Measurements from ENCODE around the gene ZDHHC12. TPM values are rescaled to one million over a fixed set of nuclear protein-coding genes. Genes with fewer than 3 reads are reported as not detected.
A peak's percentile ranks its signal among the peaks of the same experiment; 100 is the strongest.

Gene ZDHHC12
- total and polyA plus RNA-seq, 2 of the 13 experiments (the other 11 are each of a cell fraction or from before 2014, with no cell fraction given): 25.4 to 28.0 TPM

DNA sequence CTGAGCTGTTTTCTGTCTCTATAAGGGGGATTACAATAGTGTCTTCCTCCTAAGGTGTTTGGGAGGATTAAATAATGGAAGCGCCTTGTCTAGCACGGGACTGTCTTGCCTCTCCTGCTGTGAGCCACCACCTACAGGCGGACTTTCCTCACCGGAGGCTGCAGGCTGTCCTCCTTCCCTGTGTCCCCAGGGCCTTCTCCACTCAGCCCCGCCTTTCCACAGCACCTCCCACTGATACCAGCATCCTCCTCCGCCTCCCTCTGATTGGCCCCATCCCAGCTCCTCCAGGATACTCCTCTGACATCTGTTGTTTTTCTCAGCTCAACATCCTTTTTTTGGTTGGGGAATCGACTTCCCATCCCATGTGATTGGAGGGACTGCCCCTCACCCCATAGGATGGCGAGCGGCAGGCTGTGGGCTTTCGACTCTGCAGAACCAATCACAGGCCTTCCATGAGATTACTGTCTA lies 851 bp upstream of the ZDHHC12 start (continued):
- TF ChIP-seq, protein P1, sequence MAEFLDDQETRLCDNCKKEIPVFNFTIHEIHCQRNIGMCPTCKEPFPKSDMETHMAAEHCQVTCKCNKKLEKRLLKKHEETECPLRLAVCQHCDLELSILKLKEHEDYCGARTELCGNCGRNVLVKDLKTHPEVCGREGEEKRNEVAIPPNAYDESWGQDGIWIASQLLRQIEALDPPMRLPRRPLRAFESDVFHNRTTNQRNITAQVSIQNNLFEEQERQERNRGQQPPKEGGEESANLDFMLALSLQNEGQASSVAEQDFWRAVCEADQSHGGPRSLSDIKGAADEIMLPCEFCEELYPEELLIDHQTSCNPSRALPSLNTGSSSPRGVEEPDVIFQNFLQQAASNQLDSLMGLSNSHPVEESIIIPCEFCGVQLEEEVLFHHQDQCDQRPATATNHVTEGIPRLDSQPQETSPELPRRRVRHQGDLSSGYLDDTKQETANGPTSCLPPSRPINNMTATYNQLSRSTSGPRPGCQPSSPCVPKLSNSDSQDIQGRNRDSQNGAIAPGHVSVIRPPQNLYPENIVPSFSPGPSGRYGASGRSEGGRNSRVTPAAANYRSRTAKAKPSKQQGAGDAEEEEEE (CRISPR knock-in tag; IDR thresholded peaks at IDR 0.05; ENCODE audit: borderline replicate concordance): no peak
- TF ChIP-seq ZFY (CRISPR knock-in tag; IDR thresholded peaks at IDR 0.05) (no peak), MED1 (CRISPR knock-in tag; IDR thresholded peaks at IDR 0.05) (no peak), NFYB (CRISPR knock-in tag; IDR thresholded peaks at IDR 0.05) (peak; percentile 29; the same call in 1 of the 2 replicates), ZNF614 (CRISPR knock-in tag; IDR thresholded peaks at IDR 0.05; ENCODE audit: borderline replicate concordance) (no peak), CHCHD3 (CRISPR knock-in tag; IDR thresholded peaks at IDR 0.05) (0 out of 2 replicates have a peak, but pooled peaks have one; percentile 77)
- TF ChIP-seq, protein P2, sequence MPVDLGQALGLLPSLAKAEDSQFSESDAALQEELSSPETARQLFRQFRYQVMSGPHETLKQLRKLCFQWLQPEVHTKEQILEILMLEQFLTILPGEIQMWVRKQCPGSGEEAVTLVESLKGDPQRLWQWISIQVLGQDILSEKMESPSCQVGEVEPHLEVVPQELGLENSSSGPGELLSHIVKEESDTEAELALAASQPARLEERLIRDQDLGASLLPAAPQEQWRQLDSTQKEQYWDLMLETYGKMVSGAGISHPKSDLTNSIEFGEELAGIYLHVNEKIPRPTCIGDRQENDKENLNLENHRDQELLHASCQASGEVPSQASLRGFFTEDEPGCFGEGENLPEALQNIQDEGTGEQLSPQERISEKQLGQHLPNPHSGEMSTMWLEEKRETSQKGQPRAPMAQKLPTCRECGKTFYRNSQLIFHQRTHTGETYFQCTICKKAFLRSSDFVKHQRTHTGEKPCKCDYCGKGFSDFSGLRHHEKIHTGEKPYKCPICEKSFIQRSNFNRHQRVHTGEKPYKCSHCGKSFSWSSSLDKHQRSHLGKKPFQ (CRISPR knock-in tag; IDR thresholded peaks at IDR 0.05; ENCODE audit: insufficient replicate concordance): no peak

DNA sequence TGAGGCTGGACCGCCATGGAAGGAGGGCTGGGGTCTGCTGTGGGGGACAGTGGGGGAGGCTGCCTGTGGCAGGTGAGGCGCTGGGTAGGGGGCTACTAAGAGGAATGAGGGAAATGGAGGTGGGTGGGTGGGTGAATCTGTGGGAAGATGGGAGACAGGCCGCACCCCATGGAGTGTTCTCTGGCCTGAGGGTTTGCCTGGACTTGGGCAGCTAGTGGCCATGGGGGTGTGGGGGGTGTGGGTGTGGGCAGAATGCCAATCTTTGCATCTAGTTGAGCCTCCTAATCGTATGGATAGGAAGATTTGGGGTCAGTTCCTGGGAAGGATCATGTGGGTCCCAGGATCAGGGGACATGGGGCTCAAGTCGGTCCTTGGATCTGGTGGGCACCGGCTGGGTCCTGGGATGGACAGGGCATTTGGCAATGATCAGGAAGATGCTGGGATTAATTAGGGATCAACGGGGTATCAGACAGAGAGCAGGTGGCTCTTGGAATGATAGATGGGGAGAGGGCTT lies 518 bp downstream of the ZDHHC12 start:
- intact Hi-C loops (cut with micrococcal nuclease; ENCODE audit: unreplicated experiment) (no loop called here), in situ Hi-C loops (cut with HindIII; ENCODE audit: extremely low pct_ligation_motif_present, low pct_unique_long_range_greater_than_20kb) (no loop called here)
- peak overlapping the region; percentile 85 for H3K4me2 ChIP-seq (ENCODE audit: low read depth, low read length)
- FAIRE-seq (no peak), DNase-seq (ENCODE audit: low spot score) (no peak), ATAC-seq (no peak)
- no TSS peak for BruUV-seq (replicated peaks)
- ChIA-PET CTCF (ENCODE audit: low intra/inter-chr PET ratio, low total read pairs) (no interaction called here), POLR2A (interaction anchor here (0.7 to 3.3 kb wide), 11 partner anchors 9 to 106 kb away, joined by 3 to 20 read pairs (median 4); partner anchors contain the start of genes DYNC2I2, ENDOG and SPOUT1)
- H3K9me3 ChIP-seq (ENCODE audit: low read length): no peaks in the 10 kb centered on the region
- no peaks in the 10 kb centered on the region for H4K20me1 ChIP-seq (ENCODE audit: insufficient read depth, low read length)
- no peaks in the 10 kb centered on the region for H3K27me3 ChIP-seq (ENCODE audit: control insufficient read depth in 1 of 2, insufficient read depth in 2 of 2, low read length in 2 of 2)
- H3K4me1 ChIP-seq (ENCODE audit: insufficient read depth, low read length): peaks cover 40% of the 10 kb centered on the region
- H2AFZ ChIP-seq (ENCODE audit: low read length): no peak overlapping the region
- TF ChIP-seq NFKB2 (CRISPR knock-in tag; IDR thresholded peaks at IDR 0.05; ENCODE audit: borderline replicate concordance) (no peak), NFIB (CRISPR knock-in tag; IDR thresholded peaks at IDR 0.05; ENCODE audit: borderline replicate concordance) (0 out of 2 replicates have a peak, but pooled peaks have one; percentile 27), ZNF788 (CRISPR knock-in tag; IDR thresholded peaks at IDR 0.05; ENCODE audit: borderline replicate concordance) (no peak), GLI4 (CRISPR knock-in tag; IDR thresholded peaks at IDR 0.05; ENCODE audit: borderline replicate concordance) (0 out of 2 replicates have a peak, but pooled peaks have one; percentile 30), NR2F1 (CRISPR knock-in tag; IDR thresholded peaks at IDR 0.05) (no peak), RAD51 (IDR thresholded peaks at IDR 0.05; ENCODE audit: borderline replicate concordance) (no peak), MTA1 (CRISPR knock-in tag; IDR thresholded peaks at IDR 0.05; ENCODE audit: borderline replicate concordance) (0 out of 2 replicates have a peak, but pooled peaks have one; percentile 5)
- TF ChIP-seq, protein P3, sequence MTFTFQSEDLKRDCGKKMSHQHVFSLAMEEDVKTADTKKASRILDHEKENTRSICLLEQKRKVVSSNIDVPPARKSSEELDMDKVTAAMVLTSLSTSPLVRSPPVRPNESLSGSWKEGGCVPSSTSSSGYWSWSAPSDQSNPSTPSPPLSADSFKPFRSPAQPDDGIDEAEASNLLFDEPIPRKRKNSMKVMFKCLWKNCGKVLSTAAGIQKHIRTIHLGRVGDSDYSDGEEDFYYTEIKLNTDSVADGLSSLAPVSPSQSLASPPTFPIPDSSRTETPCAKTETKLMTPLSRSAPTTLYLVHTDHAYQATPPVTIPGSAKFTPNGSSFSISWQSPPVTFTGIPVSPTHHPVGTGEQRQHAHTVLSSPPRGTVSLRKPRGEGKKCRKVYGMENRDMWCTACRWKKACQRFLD (CRISPR knock-in tag; IDR thresholded peaks at IDR 0.05; ENCODE audit: borderline replicate concordance): 0 out of 2 replicates have a peak, but pooled peaks have one; percentile 54
- TF ChIP-seq, protein P4, sequence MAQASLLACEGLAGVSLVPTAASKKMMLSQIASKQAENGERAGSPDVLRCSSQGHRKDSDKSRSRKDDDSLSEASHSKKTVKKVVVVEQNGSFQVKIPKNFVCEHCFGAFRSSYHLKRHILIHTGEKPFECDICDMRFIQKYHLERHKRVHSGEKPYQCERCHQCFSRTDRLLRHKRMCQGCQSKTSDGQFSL (CRISPR knock-in tag; IDR thresholded peaks at IDR 0.05): 0 out of 2 replicates have a peak, but pooled peaks have one; percentile 47
- H3K79me2 ChIP-seq (ENCODE audit: insufficient read depth, low read length): peaks cover 7% of the 10 kb centered on the region
- H3K36me3 ChIP-seq (replicated peaks in 1 of 2; ENCODE audit: control insufficient read depth in 1 of 2, insufficient read depth in 2 of 2, low read length in 2 of 2): no peaks in the 10 kb centered on the region; a peak in 1 of 5 replicates
- 14% methylated on average over 7 of the region's 7 CpGs for WGBS (ENCODE audit: low lambda C conversion rate)
- peak overlapping the region; percentile 70 to 88 (median 74) for H3K4me3 ChIP-seq (replicated peaks in 1 of 3; ENCODE audit: insufficient read depth in 1 of 3, low read depth in 2 of 3, low read length in 3 of 3)
- H3K27ac ChIP-seq (ENCODE audit: extremely low read length, insufficient read depth, low read length): peak overlapping the region; percentile 34
- peak overlapping the region; percentile 76 for H3K9ac ChIP-seq (ENCODE audit: insufficient read depth, low read depth, low read length)

All from HepG2 (cell line).